GM10266 (cell line): ENCODE results near the gene ZNF141.
"Not testable (repeated sequence)": the region's sequence is repeated elsewhere in the genome, so short reads cannot be mapped to it uniquely, and the experiment has no call there.

Experiments
- DNase-seq: peaks from one replicate; pipeline ENCODE4 v3.0.0; 2012; ENCODE audit errors: extremely low spot score
- CTCF ChIP-seq: IDR thresholded peaks from 2 replicates; pipeline ENCODE4 v1.5.1; 2012; ENCODE audit warnings: mild to moderate bottlenecking, low read depth; ENCODE audit not compliant: control insufficient read depth, insufficient read depth; ENCODE audit errors: missing control alignments

Gene ZNF141

GRCh38 chr4:386708-387105 lies 49.1 kb downstream of the ZNF141 start:
- DNase-seq = no peak
- TF ChIP-seq CTCF = no peak

- TF ChIP-seq CTCF = no peak
- no peak for DNase-seq
These were observed 66.4 kb downstream of the ZNF141 start for GRCh38 chr4:404006-404405.

- DNase-seq = not testable (repeated sequence)
These were observed 70.7 kb downstream of the ZNF141 start for GRCh38 chr4:408321-408720.

- no peak for TF ChIP-seq CTCF
- no peak for DNase-seq
These were observed 85.0 kb downstream of the ZNF141 start for GRCh38 chr4:422587-422986.
